Activated CD4-positive, alpha-beta memory T cell treated with anti-CD3 and anti-CD28 coated beads, Interleukin-2, amount 10 ng/mL, durations not matched to agents 7 days and 5 days (primary cell): ENCODE measurements around the gene POLR1E. TPM values are rescaled to one million over a fixed set of nuclear protein-coding genes. Genes with fewer than 3 reads are reported as not detected.

Experiments used
- CTCF ChIA-PET: fragments of 350-600 bp; sonication (Branson Sonifier 250); formaldehyde crosslinking; loops from one replicate; lab custom pipeline; 2021; ENCODE audit warnings: antibody characterized with exemption, inconsistent platforms; lab: Charles Lee
- POLR2A ChIA-PET: fragments of 350-600 bp; sonication (Branson Sonifier 250); formaldehyde crosslinking; loops from one replicate; lab custom pipeline; 2021; ENCODE audit warnings: antibody characterized with exemption; lab: Charles Lee
- DNase-seq: peaks from one replicate; pipeline ENCODE4 v3.0.0-alpha.2; 2020
- H3K27ac Mint-ChIP-seq: one replicate; pipeline ENCODE4 v1.8.0; 2021; ENCODE audit warnings: mild to moderate bottlenecking, mixed read lengths
- H3K27me3 Mint-ChIP-seq: one replicate; pipeline ENCODE4 v1.8.0; 2021; ENCODE audit warnings: mixed read lengths
- H3K36me3 Mint-ChIP-seq: one replicate; pipeline ENCODE4 v1.8.0; 2021; ENCODE audit warnings: low read depth, mixed read lengths
- H3K4me1 Mint-ChIP-seq: one replicate; pipeline ENCODE4 v1.8.0; 2021; ENCODE audit warnings: mixed read lengths
- H3K4me3 Mint-ChIP-seq: one replicate; pipeline ENCODE4 v1.8.0; 2021; ENCODE audit warnings: mild to moderate bottlenecking, mixed read lengths
- H3K9me3 Mint-ChIP-seq: one replicate; pipeline ENCODE4 v1.8.0; 2021; ENCODE audit warnings: mixed read lengths
- total RNA-seq, 2 experiments: library from RNA; stranded (reverse); gene quantifications; one replicate each; pipeline ENCODE4 v1.2.3, GENCODE V29; 2021

POLR1E gene
- total RNA-seq, 2 experiments from 2014 or later, result 27.6 to 29.2 TPM

- no peaks in the 10 kb centered on the region for H3K36me3 Mint-ChIP-seq
- no peak for DNase-seq
- H3K4me3 Mint-ChIP-seq, result no peak overlapping the region
- H3K27ac Mint-ChIP-seq, result no peak overlapping the region
- peaks cover 11% of the 10 kb centered on the region for H3K4me1 Mint-ChIP-seq
- ChIA-PET CTCF (no interaction called here), POLR2A (no interaction called here)
- H3K27me3 Mint-ChIP-seq, result no peaks in the 10 kb centered on the region
- no peaks in the 10 kb centered on the region for H3K9me3 Mint-ChIP-seq
Measured at GRCh38 chr9:37551888-37552287, 66.1 kb downstream of the POLR1E start.

Other genes with a start within 250 kb of the POLR1E start
- 10 to 100 TPM; 51.2 to 51.5 TPM for gene GRHPR, start 63.3 kb upstream of the POLR1E start, total RNA-seq
- 10 to 100 TPM; 10.5 to 10.6 TPM for gene ZBTB5, start 20.5 kb upstream of the POLR1E start, total RNA-seq
- gene FBXO10, start 90.4 kb downstream of the POLR1E start, total RNA-seq, result 1 to 10 TPM; 5.8 to 6.7 TPM
- gene TOMM5, start 106.6 kb downstream of the POLR1E start, total RNA-seq, result 10 to 100 TPM; 81.0 to 86.4 TPM
- gene FRMPD1, start 165.0 kb downstream of the POLR1E start, total RNA-seq, result not detected